ENCODE data around the gene STXBP1.

Gene STXBP1

DNA sequence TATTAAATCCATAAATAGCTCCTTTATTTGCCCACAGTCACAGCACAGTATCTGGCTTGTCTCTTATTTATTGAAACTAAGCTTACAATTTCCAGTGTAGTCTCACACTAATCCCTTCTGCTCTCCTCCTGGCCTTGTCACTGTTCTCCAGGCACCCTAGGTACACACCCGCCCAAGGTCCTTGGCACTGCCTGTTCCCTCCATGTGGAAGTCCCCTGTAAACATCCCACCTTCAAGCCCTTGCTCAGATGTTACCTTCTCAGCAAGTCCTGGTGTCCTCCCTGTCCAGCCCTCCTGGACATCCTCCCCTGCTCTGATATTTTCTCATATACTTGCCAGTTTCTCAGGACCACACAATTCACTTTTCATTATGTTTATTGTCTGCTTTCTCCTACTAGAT, 50.5 kb downstream of the STXBP1 start:
- DNase-seq = no peak

DNA sequence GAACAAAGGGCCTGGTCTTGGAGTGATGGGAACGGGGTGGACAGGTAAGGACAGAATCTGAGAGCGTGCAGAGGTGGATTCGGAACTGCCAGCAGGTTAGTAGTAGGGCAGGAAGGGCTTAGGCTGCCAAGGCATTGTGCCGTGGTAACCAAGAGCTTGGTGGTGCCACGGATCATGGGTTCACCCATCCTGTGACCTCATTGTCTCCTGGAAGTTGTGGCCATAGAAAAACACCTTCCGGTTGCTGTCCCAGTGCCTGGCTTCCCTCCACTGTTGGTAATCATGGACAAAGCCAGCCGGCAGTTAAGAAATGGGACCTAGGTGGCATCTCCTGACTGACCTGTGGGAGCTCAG, 52.2 kb downstream of the STXBP1 start:
- no peak for DNase-seq

DNA sequence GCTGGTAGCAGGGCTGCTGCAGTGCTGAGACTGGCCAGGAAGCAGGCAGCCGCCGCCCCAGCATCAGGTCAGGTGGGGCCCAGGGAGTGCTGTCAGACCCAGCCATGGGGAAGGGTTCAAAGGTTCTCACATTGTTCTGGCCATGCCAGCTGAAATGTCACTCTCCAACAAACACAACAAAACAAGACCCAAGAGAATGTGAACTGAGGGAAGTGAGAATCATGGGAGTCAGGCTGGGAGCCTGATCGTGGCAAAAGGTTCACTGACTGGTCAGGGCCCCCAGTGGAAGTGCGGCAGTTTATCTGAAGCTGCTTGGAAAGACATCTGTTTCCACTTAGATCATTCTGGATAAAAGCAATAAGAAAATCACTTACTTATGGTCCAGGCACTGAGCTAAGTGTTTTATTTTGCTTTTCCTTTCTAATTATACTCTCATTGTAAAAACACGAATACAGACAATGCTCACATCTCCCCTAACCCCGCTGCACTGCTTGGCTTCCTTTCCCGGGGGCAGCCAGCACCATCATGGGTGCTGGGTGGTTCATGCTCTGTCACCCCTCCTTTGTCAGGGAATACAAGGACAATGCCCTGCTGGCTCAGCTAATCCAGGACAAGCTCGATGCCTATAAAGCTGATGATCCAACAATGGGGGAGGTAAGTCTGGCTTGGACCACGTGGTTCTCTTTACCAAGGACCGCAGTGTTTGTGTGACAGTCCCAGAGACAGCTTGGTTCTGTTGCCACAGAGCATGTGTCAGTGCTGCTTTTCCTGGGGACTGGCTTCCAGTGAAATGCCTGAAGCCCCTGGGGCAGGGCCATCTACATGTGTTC, 52.8 kb downstream of the STXBP1 start:
- no peak for DNase-seq

DNA sequence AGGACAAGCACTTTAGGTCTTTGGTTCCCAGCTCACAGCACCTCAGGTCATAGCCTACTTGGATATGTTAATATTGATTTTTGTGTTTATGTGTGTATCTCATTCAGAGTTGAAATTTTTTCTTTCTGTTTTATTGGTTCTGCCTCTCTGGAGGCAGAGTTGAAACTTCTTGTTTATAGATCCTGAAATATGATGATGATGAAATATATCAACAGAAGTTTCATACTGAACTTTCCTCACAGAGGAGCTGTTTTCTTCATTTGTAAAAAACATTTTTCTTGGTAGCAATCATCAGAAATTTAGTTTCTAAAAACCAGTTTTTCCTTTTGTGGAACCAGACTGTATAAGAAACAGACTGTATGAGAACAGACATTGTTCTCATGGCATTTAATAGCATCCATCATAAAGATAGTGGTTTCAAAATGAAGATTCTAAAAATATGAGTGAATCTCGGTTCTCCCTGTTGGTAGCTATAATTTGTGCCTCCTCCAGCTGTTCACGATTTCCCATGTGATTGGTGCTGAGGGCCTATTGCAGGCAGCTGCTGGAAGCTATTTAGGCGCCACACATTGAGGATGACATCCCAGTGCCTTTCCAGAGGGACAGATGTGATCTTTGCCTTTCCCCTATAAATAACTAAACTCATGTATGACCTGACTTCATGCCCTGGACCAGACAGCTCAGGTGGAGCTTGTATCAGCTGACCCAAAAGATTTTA, 55.2 kb downstream of the STXBP1 start:
- no peak for DNase-seq

DNA sequence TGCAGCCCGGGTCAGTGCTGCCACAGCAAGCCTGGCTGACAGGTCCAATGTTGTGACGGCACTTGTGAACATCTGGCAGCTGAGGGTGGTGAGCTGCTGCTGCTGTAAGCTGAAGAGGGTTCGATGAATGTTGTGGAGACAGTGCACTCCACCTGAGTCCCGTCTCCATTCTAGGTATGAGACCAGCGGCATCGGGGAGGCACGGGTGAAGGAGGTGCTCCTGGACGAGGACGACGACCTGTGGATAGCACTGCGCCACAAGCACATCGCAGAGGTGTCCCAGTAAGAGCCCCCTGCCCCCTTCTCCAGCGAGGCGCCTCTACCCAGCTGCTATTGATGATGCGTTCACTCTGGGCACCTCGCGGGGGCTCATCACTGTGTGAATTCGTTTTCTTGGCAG, 55.8 kb downstream of the STXBP1 start:
- no peak for DNase-seq

DNA sequence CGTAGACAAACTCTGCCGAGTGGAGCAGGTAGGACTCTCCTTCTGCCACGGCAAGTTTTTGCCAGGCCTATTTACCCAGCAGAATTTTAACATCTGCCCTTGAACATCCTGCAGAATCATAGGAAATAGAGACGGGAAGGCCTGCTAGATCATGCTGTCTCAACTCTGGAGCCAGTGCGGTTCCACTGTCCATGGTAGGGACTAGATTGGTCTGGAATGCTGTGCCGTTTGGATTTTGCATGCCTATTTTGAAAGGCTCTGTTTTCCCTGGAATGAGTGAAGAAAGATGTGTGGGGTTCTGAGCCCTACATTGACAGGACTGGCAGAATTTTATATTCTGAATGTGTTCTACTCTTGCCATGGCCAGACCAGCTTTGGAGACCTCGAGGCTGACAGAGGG, 61.2 kb downstream of the STXBP1 start:
- no peak for DNase-seq

DNA sequence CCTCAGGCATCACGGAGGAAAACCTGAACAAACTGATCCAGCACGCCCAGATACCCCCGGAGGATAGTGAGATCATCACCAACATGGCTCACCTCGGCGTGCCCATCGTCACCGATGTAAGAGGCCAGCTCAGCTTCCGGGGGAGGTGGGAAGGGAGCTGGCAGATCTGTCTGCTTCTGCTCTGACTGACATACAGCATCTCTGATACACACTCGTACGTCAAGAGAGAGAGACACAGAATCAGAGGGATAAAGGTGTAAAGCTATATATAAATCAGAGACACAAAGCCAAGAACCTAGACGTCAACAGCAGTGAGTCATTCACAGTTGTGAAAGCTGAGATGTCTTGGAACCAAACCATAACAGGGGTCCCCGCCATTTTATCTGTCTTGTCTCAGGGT, 64.6 kb downstream of the STXBP1 start:
- DNase-seq = no peak

DNA sequence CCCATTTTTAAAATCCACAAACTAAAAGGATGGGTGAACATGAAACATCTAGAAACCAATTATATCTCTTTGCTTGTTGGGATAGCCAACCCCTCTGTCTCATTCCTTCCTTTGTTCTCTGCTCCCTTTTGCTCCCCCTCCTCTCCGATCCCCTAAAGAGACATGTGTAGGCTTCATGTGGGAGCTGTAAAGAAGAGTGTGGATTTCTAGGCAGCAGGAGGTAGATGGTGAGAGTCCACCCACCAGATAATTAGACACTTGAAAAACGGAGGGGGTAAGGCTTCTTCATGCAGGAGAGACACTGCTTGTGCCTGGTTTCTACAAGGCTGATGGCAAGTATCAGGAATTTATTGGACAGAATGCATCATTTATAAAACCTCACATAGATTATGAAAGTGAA, 67.4 kb downstream of the STXBP1 start:
- no peak for DNase-seq

DNA sequence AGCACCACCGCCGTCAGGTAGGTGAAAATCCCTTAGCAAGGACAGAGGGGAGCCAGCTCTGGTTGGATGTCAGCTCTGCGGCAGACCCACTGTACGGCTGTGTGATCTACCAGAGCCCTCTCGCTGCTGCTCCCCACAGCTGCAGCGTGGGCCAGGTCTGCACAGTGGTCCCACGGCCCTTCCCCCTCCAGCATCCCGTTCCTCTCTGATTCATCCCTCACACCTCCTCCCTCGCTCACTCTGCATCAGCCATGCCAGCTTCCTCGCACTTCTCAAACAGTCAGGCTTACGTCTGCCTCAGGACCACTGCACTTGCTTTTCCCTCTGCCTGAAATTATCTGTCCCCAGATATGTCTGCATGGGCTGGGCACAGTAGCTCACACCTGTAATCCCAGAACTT, 68.1 kb downstream of the STXBP1 start:
- no peak for DNase-seq

DNA sequence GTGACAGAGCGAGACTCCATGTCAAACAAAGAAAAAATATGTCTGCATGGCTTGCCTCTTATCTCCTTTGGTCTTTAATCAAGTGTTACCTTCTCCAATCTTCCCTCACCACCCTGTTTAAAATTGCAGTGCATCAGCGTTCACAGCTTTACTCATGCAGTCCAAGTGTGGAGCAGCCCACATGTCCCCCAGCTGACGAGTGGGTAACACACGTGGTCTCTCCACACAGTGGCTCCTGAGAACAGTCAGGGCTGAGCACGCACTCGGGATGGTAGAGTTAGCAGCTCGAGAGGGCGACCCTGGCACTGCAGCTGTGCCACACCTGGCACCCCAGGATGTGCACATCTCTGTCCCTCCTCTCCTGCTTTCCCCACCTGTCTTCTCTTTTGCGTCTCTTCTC, 68.8 kb downstream of the STXBP1 start:
- no peak for DNase-seq

DNA sequence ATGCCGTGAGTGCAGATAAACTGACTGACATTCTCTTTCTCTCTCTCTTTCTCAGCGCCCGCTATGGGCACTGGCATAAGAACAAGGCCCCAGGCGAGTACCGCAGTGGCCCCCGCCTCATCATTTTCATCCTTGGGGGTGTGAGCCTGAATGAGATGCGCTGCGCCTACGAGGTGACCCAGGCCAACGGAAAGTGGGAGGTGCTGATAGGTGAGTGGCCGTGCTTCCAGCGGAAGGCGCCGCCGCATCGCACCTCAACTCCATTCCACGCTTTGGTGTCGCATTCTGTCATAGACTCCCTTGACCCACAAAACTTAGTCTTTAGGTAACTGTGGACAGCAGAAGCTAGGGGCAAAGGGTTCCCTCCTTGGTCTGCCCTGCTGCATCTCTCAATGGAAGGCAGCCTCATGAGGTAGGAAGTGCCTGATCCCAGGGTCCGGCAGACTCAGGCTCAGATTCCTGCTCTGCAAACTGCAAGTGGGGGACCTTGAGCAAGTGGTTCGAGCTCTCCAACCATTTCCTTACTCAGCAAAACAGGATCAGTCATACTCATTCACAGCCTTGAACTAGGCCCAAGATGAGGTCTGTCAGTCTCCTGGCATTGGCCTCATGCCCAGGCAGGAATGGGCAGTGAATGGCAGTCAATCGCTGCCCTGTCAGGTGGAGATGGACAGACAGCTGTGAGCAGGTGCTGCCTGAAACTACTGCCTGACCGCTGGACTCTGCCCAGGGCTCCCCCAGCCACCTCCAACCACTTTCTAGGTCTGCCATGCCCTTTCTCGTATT, 70.5 kb downstream of the STXBP1 start:
- DNase-seq = no peak

DNA sequence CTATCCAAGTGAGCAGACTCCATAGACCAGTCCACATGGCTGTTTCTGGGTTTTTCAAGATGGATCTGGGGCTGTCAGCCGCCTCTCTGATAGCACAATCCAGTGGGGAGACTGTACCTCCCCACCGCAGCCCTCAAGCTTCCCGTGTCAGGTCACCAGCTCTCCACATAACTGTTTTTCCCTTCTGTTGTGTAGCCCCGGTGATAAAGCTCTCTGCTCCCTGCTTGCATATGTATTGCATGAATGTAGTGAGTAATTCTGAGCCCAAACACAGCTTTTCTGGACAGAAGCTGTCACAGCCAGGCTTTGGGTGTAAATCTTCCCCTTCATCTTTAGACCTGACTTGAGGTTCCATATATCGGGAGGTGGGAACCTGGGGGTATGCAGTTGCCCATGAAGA, 71.6 kb downstream of the STXBP1 start:
- DNase-seq = no peak

DNA sequence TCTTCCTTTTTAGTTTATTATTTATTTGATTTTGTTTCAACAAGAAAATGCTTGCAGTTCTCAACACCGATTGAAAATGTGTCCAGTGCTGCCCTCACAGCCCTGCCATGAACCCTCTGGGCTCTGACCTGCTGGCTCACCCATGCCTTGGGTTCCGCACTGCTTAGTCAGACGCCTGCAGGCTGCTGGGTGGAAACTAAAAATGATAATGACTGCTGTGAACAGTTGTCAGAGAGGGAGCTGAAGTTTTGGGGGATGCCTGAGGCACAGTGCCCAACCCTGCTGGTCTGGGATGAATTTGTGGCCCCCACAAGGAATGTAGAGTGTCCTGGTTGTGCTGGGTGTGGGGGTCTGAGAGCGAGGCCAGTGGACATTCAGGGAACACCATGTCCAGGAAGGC, 72.5 kb downstream of the STXBP1 start:
- no peak for DNase-seq

DNA sequence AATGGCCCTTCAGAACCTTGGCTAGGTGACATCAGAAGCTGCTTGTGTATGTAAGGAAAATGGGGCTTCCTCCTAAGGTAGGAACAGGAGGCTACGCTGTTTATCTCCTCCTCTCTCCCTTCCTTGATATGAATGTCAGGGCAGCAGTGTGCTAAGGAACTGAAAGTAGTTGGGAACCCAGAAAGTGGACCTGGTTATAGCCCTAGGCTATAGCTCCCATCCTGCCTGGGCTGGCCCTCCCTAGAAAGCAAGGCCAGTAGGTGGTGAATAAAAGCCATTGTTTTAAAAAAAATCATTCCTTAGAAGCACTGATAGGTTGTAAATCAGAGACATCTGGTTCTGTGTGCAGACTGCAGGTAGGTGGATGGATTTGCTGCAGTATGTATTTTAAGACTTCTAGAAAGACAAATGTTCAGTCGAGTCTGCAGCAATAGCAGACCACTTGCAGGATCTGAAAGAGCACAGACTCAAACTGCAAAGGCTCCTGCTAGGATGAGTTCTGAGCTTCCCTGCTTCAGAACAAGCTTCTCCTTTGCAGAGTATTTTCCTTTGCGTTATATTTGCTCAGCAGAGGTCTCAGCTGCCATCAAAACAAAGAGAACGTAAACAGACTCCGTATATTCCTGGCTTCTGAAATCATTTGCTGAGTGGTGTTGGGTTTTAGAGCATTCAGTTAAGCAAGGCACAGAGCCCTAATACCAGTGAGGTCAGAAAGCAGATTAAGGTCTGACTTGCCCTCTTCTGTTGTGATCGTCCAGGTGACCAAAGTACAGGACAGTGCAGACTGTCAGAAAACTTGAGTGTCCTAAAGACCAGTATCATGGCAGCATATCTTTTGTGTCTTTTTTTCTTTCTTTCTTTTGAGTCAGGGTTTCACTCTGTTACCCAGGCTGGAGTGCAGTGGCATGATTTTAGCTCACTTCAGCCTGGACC, 74.7 kb downstream of the STXBP1 start:
- no peak for DNase-seq

DNA sequence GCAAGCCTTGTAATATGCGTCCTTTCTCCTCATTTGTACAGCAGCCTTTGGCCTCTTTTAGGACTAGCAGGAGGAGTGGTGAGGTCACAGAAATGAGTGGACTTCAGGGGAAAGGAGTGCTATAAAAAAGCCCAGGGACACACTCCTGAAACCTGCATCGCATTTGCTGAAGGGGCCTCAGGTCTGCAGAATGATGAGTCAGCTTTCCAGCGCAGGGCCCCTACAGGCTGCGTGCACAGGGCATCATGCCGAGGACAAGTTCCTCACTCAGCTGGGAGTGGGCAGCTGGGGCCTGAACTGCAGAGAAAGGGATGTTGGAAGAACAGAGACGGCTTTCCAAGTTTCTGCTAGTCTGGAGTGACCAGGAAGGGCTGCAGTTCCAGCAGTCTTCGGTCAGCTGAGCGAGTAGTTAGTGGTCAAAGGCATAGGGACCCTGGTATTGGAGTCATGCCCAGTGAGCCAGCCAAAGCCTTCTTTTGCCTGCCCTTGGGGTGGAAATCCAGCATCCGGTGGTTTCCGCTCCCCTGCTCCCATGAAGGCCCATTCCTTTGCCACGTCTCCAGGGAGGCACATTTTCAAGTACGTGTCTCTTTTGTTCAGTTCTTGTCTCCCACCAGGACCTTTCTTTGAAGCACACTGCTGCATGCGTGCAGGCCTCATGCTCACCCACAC, 77.4 kb downstream of the STXBP1 start:
- DNase-seq = no peak

DNA sequence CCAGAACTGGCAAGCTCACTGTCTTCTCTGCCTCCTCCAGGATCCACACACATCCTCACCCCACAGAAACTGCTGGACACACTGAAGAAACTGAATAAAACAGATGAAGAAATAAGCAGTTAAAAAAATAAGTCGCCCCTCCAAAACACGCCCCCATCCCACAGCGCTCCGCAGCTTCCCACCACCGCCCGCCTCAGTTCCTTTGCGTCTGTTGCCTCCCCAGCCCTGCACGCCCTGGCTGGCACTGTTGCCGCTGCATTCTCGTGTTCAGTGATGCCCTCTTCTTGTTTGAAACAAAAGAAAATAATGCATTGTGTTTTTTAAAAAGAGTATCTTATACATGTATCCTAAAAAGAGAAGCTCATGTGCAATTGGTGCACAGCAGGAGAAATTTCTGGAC, 78.7 kb downstream of the STXBP1 start:
- no peak for DNase-seq

DNA sequence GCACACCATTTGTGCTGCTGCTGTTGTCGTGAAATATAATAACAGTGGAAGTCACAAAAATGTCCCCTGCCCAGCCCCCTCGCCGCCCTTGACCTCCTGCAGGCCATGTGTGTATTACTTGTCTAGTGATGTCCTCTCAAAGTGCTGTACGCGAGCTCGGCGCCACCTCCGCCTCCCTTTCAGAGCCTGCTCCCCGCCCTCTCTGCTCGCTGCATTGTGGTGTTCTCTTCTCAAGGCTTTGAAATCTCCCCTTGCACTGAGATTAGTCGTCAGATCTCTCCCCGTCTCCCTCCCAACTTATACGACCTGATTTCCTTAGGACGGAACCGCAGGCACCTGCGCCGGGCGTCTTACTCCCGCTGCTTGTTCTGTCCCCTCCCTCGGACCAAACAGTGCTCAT, 80.0 kb downstream of the STXBP1 start:
- no peak for DNase-seq

DNA sequence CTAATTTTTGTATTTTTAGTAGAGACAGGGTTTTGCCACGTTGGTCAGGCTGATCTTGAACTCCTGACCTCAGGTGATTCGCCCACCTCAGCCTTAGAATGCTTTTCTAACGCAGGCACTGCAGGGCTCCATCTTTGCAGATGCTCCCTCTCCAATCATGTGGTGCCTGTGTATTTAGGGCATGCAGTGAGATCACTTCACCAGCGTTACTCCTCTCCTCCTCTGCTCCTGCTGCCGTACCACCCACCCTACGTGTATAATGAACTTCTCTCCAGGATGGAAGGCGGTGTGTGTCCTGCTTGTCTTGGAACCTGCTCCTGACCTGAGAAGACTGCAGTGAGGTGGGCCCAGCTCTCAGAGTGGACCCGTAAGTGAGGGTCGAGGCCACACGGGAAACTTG, 81.1 kb downstream of the STXBP1 start:
- DNase-seq = no peak

DNA sequence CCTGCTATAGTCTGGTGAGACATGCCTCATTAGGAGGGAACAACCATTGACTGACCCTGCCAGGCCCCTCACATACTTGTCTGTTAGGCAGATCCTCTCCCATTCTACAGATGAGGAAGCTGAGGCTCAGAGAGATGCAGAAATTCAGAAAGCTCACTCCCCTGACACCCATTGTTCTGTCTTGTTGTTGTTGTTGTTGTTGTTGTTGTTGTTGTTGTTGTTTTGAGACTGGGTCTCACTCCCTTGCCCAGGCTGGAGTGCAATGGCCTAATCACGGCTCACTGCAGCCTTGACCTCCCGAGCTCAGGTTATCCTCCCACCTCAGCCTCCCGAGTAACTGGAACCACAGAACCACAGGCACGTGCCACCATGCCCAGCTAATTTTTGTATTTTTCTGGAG, 81.6 kb downstream of the STXBP1 start:
- DNase-seq = no peak

DNA sequence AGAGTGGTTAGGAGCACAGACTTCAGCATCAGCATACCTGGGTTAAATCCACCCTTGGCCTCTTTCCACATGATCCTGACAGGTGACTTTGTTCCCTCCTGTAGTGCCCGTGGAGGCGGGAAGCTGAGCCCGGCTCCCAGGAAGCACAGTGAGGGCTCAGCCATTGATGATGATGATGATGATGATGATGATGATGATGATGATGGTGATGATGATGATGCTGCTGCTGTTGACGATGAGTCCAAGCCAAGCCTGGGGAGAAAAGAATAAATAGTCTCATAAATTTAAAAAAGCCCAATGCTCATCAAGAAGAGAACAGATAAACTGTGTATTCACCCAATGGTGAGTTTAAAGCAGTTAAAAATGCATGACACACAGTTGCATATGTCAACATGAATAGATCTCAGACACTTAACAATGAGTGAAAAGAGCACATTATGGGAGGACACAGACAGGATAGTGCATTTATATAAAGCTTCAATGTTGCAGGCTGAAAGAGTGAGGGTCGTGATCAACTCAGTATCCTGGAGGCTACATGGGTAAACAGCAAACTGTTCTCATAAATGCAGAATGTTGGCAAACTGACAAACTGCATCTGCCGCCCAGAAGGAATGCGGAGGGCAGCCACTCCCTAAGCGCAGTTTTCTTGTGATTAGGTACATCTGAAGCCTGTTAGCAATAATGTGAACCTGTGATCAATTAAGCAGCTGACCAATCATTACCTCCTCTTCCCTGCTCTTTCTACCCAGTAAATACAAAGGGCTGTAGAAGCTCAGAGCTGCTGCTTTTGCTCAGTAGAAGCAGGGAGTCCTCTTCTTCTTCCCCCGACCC, 83.0 kb downstream of the STXBP1 start:
- no peak for DNase-seq

DNA sequence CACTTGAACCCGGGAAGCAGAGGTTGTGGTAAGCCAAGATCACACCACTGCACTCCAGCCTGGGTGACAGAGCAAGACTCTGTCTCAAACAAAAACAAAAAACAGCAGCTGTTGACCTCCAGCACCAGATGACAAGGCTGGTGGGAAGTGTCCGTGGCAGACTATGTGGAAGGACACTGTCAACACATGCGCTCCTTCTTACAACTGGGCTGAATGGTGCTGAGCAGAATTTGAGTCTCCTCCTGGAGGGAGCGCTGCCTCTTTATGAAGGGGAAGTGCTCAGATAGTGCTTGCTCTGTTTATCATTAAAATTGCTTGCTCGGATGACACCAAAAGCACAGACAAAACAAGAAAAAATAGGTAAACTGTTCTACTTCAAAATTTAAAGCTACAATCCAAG, 85.5 kb downstream of the STXBP1 start:
- DNase-seq = no peak
